ENCODE measurements around the gene SLC35F3.

SLC35F3 gene

GRCh38 chr1:233960386-233960785 lies 55.9 kb downstream of the SLC35F3 start:
- TF ChIP-seq FOXP2 (optimal IDR thresholded peaks at IDR 0.05; ENCODE audit: borderline replicate concordance, extremely low read depth, extremely low read length, insufficient read depth), result no peak
- no peak for TF ChIP-seq POLR2AphosphoS5 (IDR thresholded peaks at IDR 0.05; ENCODE audit: low read depth, low read length)
- no peak for TF ChIP-seq TAF1 (IDR thresholded peaks at IDR 0.05; ENCODE audit: borderline replicate concordance, insufficient read depth, low read length)

GRCh38 chr1:233962878-233963277 lies 58.4 kb downstream of the SLC35F3 start:
- no peak for TF ChIP-seq TAF1 (IDR thresholded peaks at IDR 0.05; ENCODE audit: borderline replicate concordance, insufficient read depth, low read length)
- TF ChIP-seq POLR2AphosphoS5 (IDR thresholded peaks at IDR 0.05; ENCODE audit: low read depth, low read length), result no peak
- no peak for TF ChIP-seq FOXP2 (optimal IDR thresholded peaks at IDR 0.05; ENCODE audit: borderline replicate concordance, extremely low read depth, extremely low read length, insufficient read depth)
- no peak for TF ChIP-seq REST (IDR thresholded peaks at IDR 0.05; ENCODE audit: insufficient read depth in 1 of 2, low read depth in 2 of 2, low read length in 2 of 2)
- no peak for TF ChIP-seq SIN3A (IDR thresholded peaks at IDR 0.05; ENCODE audit: borderline replicate concordance, insufficient read depth, low read length)

GRCh38 chr1:233965856-233966255 lies 61.4 kb downstream of the SLC35F3 start:
- TF ChIP-seq TAF1 (IDR thresholded peaks at IDR 0.05; ENCODE audit: borderline replicate concordance, insufficient read depth, low read length) (no peak), SIN3A (IDR thresholded peaks at IDR 0.05; ENCODE audit: borderline replicate concordance, insufficient read depth, low read length) (no peak), POLR2AphosphoS5 (IDR thresholded peaks at IDR 0.05; ENCODE audit: low read depth, low read length) (no peak), FOXP2 (optimal IDR thresholded peaks at IDR 0.05; ENCODE audit: borderline replicate concordance, extremely low read depth, extremely low read length, insufficient read depth) (no peak), REST (IDR thresholded peaks at IDR 0.05; ENCODE audit: insufficient read depth in 1 of 2, low read depth in 2 of 2, low read length in 2 of 2) (no peak)

GRCh38 chr1:233971753-233972152 lies 67.3 kb downstream of the SLC35F3 start:
- TF ChIP-seq TAF1 (IDR thresholded peaks at IDR 0.05; ENCODE audit: borderline replicate concordance, insufficient read depth, low read length) (no peak), SIN3A (IDR thresholded peaks at IDR 0.05; ENCODE audit: borderline replicate concordance, insufficient read depth, low read length) (no peak)

- TF ChIP-seq SIN3A (IDR thresholded peaks at IDR 0.05; ENCODE audit: borderline replicate concordance, insufficient read depth, low read length), result no peak
Measured at GRCh38 chr1:233972563-233972950, 68.1 kb downstream of the SLC35F3 start.

- TF ChIP-seq REST (IDR thresholded peaks at IDR 0.05; ENCODE audit: insufficient read depth in 1 of 2, low read depth in 2 of 2, low read length in 2 of 2) (no peak), SIN3A (IDR thresholded peaks at IDR 0.05; ENCODE audit: borderline replicate concordance, insufficient read depth, low read length) (no peak), FOXP2 (optimal IDR thresholded peaks at IDR 0.05; ENCODE audit: borderline replicate concordance, extremely low read depth, extremely low read length, insufficient read depth) (no peak), TAF1 (IDR thresholded peaks at IDR 0.05; ENCODE audit: borderline replicate concordance, insufficient read depth, low read length) (no peak), POLR2AphosphoS5 (IDR thresholded peaks at IDR 0.05; ENCODE audit: low read depth, low read length) (no peak)
Measured at GRCh38 chr1:233972951-233973635, 68.6 kb downstream of the SLC35F3 start.

- TF ChIP-seq POLR2AphosphoS5 (IDR thresholded peaks at IDR 0.05; ENCODE audit: low read depth, low read length) (no peak), FOXP2 (optimal IDR thresholded peaks at IDR 0.05; ENCODE audit: borderline replicate concordance, extremely low read depth, extremely low read length, insufficient read depth) (no peak), SIN3A (IDR thresholded peaks at IDR 0.05; ENCODE audit: borderline replicate concordance, insufficient read depth, low read length) (no peak), REST (IDR thresholded peaks at IDR 0.05; ENCODE audit: insufficient read depth in 1 of 2, low read depth in 2 of 2, low read length in 2 of 2) (no peak), TAF1 (IDR thresholded peaks at IDR 0.05; ENCODE audit: borderline replicate concordance, insufficient read depth, low read length) (no peak)
Measured at GRCh38 chr1:233975486-233975885, 71.0 kb downstream of the SLC35F3 start.

All from PFSK-1 (cell line).